Pericardium fibroblast (primary cell): ENCODE measurements around the gene ATXN3. TPM values are rescaled to one million over a fixed set of nuclear protein-coding genes. Genes with fewer than 3 reads are reported as not detected.

ENCODE experiments used
- total RNA-seq: library from RNA; depleted of rRNA; stranded (reverse); fragments of >200 nt; gene quantifications from 2 replicates; pipeline ENCODE4 v1.2.3, GENCODE V29; 2015

Gene ATXN3
- total RNA-seq: 12.8 and 18.8 TPM in 2 replicates

DNA sequence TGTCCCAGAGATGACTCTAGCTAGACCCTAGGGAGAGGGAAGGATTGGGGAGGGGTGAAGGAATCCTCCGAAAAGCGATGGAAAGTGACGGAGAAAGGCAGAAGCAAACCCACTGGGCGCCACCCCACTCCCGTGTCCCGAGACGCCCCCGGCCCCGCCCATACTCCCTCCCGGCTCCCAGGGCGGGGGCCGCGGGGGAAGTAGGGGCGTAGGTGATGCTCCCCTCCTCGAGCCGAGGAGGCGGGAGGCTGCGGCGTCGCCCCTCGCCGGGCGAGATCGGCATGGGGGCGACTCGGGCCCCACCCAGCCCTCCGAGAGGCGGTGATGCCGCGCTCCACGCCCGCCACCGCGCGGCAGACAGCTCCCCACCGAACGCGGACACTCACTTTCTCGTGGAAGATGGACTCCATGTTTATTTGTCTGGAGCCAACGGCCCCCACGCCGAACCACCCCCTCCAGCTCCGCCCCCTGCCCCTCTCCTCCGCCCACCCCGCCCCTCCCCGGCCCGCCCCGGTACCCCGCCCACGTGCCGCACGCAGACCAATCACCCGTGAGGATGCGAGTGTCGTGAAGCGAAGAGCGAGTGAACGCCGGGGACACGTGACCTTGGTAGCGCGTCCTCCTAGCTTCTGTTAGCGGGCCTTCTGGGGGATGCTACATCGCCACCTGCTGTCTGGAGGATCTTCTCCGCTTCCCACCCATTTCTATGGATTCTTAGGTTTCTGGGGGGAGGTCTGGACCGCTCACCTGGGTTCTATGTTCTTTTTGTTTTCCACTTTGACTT, at the start of gene ATXN3:
ATXN3 (minus strand) TSS at position 440 of the 784 bp plus-strand sequence; CDS start at position 410, 30 bp downstream.

DNA sequence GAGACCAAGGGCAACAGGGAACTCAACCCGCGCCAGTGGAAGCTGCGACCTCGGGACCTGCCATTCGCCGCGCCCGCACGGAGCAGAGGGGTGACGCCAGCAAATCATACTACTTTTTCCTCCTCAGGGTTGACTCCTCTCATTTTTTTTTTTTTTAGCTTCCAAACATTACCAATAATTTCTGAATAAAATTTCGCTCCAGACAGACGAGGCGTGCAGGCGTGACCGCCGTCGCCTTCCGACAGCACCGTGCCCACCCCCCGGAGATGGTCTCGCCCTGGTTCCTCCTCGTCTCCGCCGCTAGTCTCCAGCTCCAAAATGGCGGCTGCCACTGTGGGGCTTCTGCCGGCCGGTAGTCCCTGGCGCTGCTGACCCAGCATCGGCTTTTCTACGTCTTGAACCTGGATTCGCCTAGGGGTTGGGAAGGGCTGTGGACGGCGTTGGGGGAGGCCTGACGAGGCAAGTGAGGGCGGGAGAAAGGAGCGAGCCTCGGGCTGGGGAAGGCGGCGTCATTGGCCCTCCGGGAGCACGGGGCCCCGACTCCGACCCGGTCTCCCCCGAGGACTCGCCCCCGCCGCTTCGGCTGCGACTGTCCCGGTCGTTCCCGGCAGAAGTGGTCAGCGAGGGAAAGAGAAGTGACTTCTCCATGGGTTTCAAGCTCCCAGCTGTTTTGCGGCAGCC, 15.4 kb upstream of the ATXN3 start, which contains the start of the genes CPSF2 and NDUFB1:
CPSF2 (plus strand) TSS at position 300 of the 681 bp plus-strand sequence. CDS start 9,016 bp downstream, outside the sequence.
NDUFB1 (minus strand) TSS at position 37 of the 681 bp plus-strand sequence. CDS start 4,069 bp downstream, outside the sequence.

DNA sequence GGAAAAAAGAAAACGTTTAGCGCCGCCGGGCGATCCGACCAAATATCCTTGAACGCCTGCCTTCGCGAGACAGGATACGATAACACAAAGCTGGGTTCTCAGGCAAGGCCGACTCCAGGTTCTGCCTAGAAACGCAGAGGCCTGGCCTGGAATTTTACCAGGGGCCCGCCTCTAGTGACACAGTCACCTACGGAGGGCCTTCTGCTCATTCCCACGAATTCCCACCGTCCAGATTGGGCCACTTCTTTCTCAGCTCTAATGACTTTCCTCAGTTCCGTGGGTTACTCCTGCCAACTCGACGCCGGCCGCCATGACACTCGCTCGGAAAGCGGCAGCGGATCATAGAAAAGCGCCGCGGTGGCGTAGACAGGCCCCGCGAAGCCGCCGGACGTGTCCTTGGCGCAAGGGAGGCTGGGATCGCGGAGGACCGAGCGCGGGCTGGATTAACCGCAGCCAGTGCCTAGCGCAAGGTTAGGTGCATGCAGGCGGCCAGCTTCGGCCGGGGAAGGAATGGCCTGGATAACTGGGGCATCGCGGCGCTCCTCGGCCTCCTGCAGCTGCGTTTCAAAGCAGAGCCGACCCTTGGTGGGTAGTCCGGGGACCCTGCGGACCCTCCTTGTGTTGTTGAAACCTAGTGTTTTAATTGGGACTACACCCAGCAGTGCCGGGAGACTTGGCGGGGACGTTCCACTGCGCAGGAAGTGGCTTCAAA, 66.5 kb downstream of the ATXN3 start, which contains the start of gene TRIP11:
TRIP11 (minus strand) TSS at position 341 of the 712 bp plus-strand sequence. CDS start 374 bp downstream, outside the sequence.

Other genes starting within 250 kb of the ATXN3 start
- gene TC2N, start 239.0 kb downstream of the ATXN3 start, total RNA-seq: 1.0 and 1.5 TPM in 2 replicates
- gene FBLN5, start 158.9 kb downstream of the ATXN3 start, total RNA-seq: 169 and 544 TPM in 2 replicates
- 13.3 and 14.0 TPM in 2 replicates for gene TRIP11, start 66.5 kb downstream of the ATXN3 start, total RNA-seq
- 301 and 304 TPM in 2 replicates for gene NDUFB1, start 15.1 kb upstream of the ATXN3 start, total RNA-seq
- gene CPSF2, start 15.4 kb upstream of the ATXN3 start, total RNA-seq: 14.2 and 36.3 TPM in 2 replicates
- gene SLC24A4, start 216.6 kb upstream of the ATXN3 start, total RNA-seq: not detected in 2 replicates